Mesendoderm (in vitro differentiated cells): ENCODE measurements around the gene ENAH.

Experiments used
- DNase-seq: peaks from one replicate; pipeline ENCODE4 v3.0.0; 2013
- H2AK5ac ChIP-seq: 2 replicates; pipeline ENCODE4 v1.6.1; 2013; ENCODE audit warnings: low read length, inconsistent platforms
- H2BK120ac ChIP-seq: 2 replicates; pipeline ENCODE4 v1.6.1; 2013; ENCODE audit warnings: low read depth, mild to moderate bottlenecking, low read length, moderate library complexity, mixed read lengths
- H2BK15ac ChIP-seq: replicated peaks from 2 replicates; pipeline ENCODE4 v1.6.1; 2013; ENCODE audit warnings: low read depth, mild to moderate bottlenecking, moderate library complexity
- H2BK5ac ChIP-seq: 2 replicates; pipeline ENCODE4 v1.6.1; 2013; ENCODE audit warnings: low read length, inconsistent platforms
- H3K18ac ChIP-seq: 2 replicates; pipeline ENCODE4 v1.6.1; 2013; ENCODE audit warnings: mild to moderate bottlenecking, low read length, mixed read lengths
- H3K23ac ChIP-seq: one replicate; pipeline ENCODE4 v1.6.1; 2013; ENCODE audit warnings: low read length
- H3K27ac ChIP-seq: 2 replicates; pipeline ENCODE4 v1.5.1; 2013; ENCODE audit warnings: low read depth, mild to moderate bottlenecking, inconsistent platforms, low read length, moderate library complexity
- H3K27me3 ChIP-seq: 2 replicates; pipeline ENCODE4 v1.6.1; 2013; ENCODE audit warnings: low read length, control low read depth, mild to moderate bottlenecking, inconsistent platforms; ENCODE audit not compliant: insufficient read depth, poor library complexity
- H3K36me3 ChIP-seq: 2 replicates; pipeline ENCODE4 v1.6.1; 2013; ENCODE audit warnings: low read length, inconsistent platforms; ENCODE audit not compliant: control insufficient read depth, insufficient read depth
- H3K4ac ChIP-seq: one replicate; pipeline ENCODE4 v1.6.1; 2013; ENCODE audit warnings: low read depth, mild to moderate bottlenecking, low read length, moderate library complexity
- H3K4me1 ChIP-seq: 2 replicates; pipeline ENCODE4 v1.6.1; 2013; ENCODE audit warnings: low read depth, low read length, inconsistent platforms; ENCODE audit not compliant: control insufficient read depth
- H3K4me2 ChIP-seq: 2 replicates; pipeline ENCODE4 v1.6.1; 2013; ENCODE audit warnings: low read length
- H3K4me3 ChIP-seq: 2 replicates; pipeline ENCODE4 v1.5.1; 2013; ENCODE audit warnings: mild to moderate bottlenecking, low read length
- H3K56ac ChIP-seq: one replicate; pipeline ENCODE4 v1.6.1; 2013; ENCODE audit warnings: low read length
- H3K79me1 ChIP-seq: 2 replicates; pipeline ENCODE4 v1.6.1; 2013; ENCODE audit warnings: low read length, inconsistent platforms
- H3K79me2 ChIP-seq: 2 replicates; pipeline ENCODE4 v1.6.1; 2013; ENCODE audit warnings: mild to moderate bottlenecking, low read length; ENCODE audit not compliant: control insufficient read depth, insufficient read depth
- H3K9ac ChIP-seq: 2 replicates; pipeline ENCODE4 v1.6.1; 2013; ENCODE audit warnings: low read length, inconsistent platforms
- H4K5ac ChIP-seq: one replicate; pipeline ENCODE4 v1.6.1; 2013; ENCODE audit warnings: low read length
- H4K8ac ChIP-seq: one replicate; pipeline ENCODE4 v1.6.1; 2013; ENCODE audit warnings: low read depth, mild to moderate bottlenecking, control low read depth, low read length, moderate library complexity
- WGBS: extraction: QIAGEN DNeasy Blood & Tissue Kit; methylation state at CpG from one replicate; pipeline ENCODE4 v1.1.7; 2013; ENCODE audit warnings: low lambda C conversion rate, missing lambda C conversion rate; ENCODE audit not compliant: insufficient coverage; ENCODE audit errors: extremely low coverage; 5-methylcytosine and 5-hydroxymethylcytosine counted together

Gene ENAH

GRCh38 chr1:225451340-225451739, 201.6 kb downstream of the ENAH start:
- Histone ChIP-seq H3K4me3 (no peak overlapping the region), H3K23ac (no peak overlapping the region), H3K18ac (no peak overlapping the region), H3K4me1 (peaks cover 8% of the 10 kb centered on the region), H2BK5ac (no peak overlapping the region), H3K36me3 (no peaks in the 10 kb centered on the region), H3K4ac (no peak overlapping the region), H3K79me1 (no peaks in the 10 kb centered on the region), H2AK5ac (no peak overlapping the region), H3K56ac (no peak overlapping the region), H4K5ac (no peak overlapping the region), H3K4me2 (no peak overlapping the region), H2BK15ac (no peak overlapping the region), H3K79me2 (no peaks in the 10 kb centered on the region), H3K27me3 (no peaks in the 10 kb centered on the region), H3K9ac (no peak overlapping the region), H2BK120ac (no peak overlapping the region), H4K8ac (no peak overlapping the region), H3K27ac (no peak overlapping the region)
- no CpG with 5 or more reads among the region's 6 CpGs for WGBS
- DNase-seq = no peak

DNA sequence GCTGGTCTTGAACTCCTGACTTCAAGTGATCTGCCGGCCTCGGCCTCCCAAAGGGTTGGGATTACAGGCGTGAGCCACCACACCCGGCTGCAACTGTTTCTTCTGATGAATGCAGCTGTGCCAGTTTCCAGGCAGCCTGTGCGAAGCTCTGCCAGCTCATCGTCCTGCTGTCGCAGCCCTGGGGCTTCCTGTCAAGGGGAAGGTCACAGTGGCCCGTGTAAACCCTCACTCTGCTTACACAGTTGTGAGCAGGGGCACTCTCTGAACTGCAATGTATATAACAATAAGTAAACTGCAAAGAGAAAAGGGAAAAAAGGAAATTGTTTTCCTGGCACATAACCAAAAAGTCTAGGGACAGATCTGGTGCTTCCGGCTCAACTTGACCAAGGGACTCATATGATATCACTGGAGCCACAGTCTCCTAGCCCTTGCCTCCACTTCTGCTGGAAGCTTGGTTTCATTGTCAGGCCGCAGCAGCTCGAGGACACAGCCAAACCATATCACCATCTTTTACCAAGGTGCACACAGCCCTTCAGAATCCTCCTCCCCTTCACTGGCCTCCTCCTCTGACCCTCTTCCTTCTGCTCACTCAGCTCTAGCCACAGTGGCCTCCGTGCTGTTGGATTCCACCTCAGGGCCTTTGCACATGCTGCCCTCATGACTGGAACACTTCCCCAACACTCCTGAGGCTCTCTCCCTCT, 202.3 kb downstream of the ENAH start:
- H3K36me3 ChIP-seq = no peaks in the 10 kb centered on the region
- no peak overlapping the region for H4K8ac ChIP-seq
- WGBS = no CpG with 5 or more reads among the region's 12 CpGs
- no peak overlapping the region for H3K27ac ChIP-seq
- H3K4me1 ChIP-seq = peaks cover 12% of the 10 kb centered on the region
- H4K5ac ChIP-seq = no peak overlapping the region
- H2AK5ac ChIP-seq = no peak overlapping the region
- DNase-seq = no peak
- no peak overlapping the region for H3K4me2 ChIP-seq
- H3K9ac ChIP-seq = no peak overlapping the region
- no peak overlapping the region for H3K56ac ChIP-seq
- H3K4ac ChIP-seq = no peak overlapping the region
- no peak overlapping the region for H3K18ac ChIP-seq
- no peaks in the 10 kb centered on the region for H3K79me2 ChIP-seq
- H3K27me3 ChIP-seq = no peaks in the 10 kb centered on the region
- H3K4me3 ChIP-seq = no peak overlapping the region
- H2BK5ac ChIP-seq = no peak overlapping the region
- H3K23ac ChIP-seq = no peak overlapping the region
- no peak overlapping the region for H2BK120ac ChIP-seq
- H3K79me1 ChIP-seq = no peaks in the 10 kb centered on the region
- H2BK15ac ChIP-seq = no peak overlapping the region

DNA sequence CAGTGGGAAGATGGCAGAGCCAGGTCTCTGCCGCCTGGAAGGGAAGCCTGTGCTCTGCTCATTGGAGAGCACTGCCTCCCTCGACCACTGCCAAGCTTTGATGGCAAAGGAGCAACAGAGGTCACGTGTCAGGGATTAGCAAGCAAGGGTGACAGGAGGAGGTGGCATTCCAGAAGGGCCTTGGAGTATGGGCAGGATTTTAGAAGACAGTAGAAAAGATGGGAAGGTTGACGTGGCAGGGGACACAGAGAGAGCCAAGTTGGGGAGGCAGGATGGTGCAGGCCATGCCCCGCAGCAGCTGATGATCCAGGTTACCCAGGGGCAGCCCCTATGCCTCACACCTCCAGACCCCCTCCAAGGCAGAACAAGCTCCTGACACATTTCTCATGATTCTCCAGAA, 203.1 kb downstream of the ENAH start:
- Histone ChIP-seq H2BK5ac (no peak overlapping the region), H3K18ac (no peak overlapping the region), H3K27me3 (no peaks in the 10 kb centered on the region), H2AK5ac (no peak overlapping the region), H3K4me1 (peaks cover 12% of the 10 kb centered on the region), H3K56ac (no peak overlapping the region), H4K8ac (no peak overlapping the region), H3K79me1 (no peaks in the 10 kb centered on the region), H3K27ac (no peak overlapping the region), H3K79me2 (no peaks in the 10 kb centered on the region), H3K4me3 (no peak overlapping the region), H2BK120ac (no peak overlapping the region), H4K5ac (no peak overlapping the region), H3K36me3 (no peaks in the 10 kb centered on the region), H3K23ac (no peak overlapping the region), H2BK15ac (no peak overlapping the region), H3K9ac (no peak overlapping the region), H3K4me2 (no peak overlapping the region), H3K4ac (no peak overlapping the region)
- DNase-seq = no peak
- no CpG with 5 or more reads among the region's 5 CpGs for WGBS

DNA sequence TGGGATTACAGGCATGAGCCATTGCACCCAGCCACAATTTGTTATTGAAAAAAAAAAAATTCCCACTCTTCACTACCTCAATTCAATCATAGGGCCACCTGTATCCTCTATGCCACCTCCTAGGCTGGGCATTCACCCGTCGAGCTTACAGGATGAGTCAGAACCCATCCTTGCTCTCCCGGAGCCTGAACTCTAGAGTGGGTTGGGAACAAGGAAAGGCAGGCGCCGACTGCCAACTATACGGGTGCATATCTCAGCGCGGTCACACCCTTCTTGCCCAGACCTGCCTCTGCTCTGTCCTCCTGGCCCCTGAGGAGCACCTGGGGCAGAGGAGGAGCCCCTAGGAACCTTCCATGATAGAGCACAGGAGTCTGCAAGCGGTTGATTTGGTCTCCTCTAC, 203.7 kb downstream of the ENAH start:
- H3K18ac ChIP-seq = no peak overlapping the region
- H3K4me2 ChIP-seq = no peak overlapping the region
- no peaks in the 10 kb centered on the region for H3K79me1 ChIP-seq
- no peak overlapping the region for H3K56ac ChIP-seq
- H3K9ac ChIP-seq = no peak overlapping the region
- no peak overlapping the region for H4K8ac ChIP-seq
- no peak overlapping the region for H4K5ac ChIP-seq
- no peak overlapping the region for H3K27ac ChIP-seq
- H3K4ac ChIP-seq = no peak overlapping the region
- no peaks in the 10 kb centered on the region for H3K36me3 ChIP-seq
- no CpG with 5 or more reads among the region's 9 CpGs for WGBS
- no peak overlapping the region for H2BK15ac ChIP-seq
- H3K4me1 ChIP-seq = peaks cover 12% of the 10 kb centered on the region
- H3K79me2 ChIP-seq = no peaks in the 10 kb centered on the region
- no peak overlapping the region for H2AK5ac ChIP-seq
- no peak overlapping the region for H2BK120ac ChIP-seq
- DNase-seq = no peak
- no peaks in the 10 kb centered on the region for H3K27me3 ChIP-seq
- H3K23ac ChIP-seq = no peak overlapping the region
- H2BK5ac ChIP-seq = no peak overlapping the region
- no peak overlapping the region for H3K4me3 ChIP-seq

GRCh38 chr1:225448146-225448805, 204.6 kb downstream of the ENAH start:
- H3K4me2 ChIP-seq = no peak overlapping the region
- H2AK5ac ChIP-seq = no peak overlapping the region
- no peak overlapping the region for H3K4me3 ChIP-seq
- H3K56ac ChIP-seq = no peak overlapping the region
- H2BK5ac ChIP-seq = no peak overlapping the region
- no peak overlapping the region for H4K8ac ChIP-seq
- H3K23ac ChIP-seq = no peak overlapping the region
- H3K36me3 ChIP-seq = no peaks in the 10 kb centered on the region
- H3K79me2 ChIP-seq = no peaks in the 10 kb centered on the region
- peaks cover 12% of the 10 kb centered on the region for H3K4me1 ChIP-seq
- H3K27me3 ChIP-seq = no peaks in the 10 kb centered on the region
- no peak overlapping the region for H4K5ac ChIP-seq
- no peak overlapping the region for H3K4ac ChIP-seq
- no peak for DNase-seq
- H3K27ac ChIP-seq = no peak overlapping the region
- H2BK15ac ChIP-seq = no peak overlapping the region
- no peak overlapping the region for H3K9ac ChIP-seq
- H3K18ac ChIP-seq = no peak overlapping the region
- H2BK120ac ChIP-seq = no peak overlapping the region
- WGBS = no CpG with 5 or more reads among the region's 9 CpGs
- no peaks in the 10 kb centered on the region for H3K79me1 ChIP-seq
